ENCODE data around the gene GGCX. TPM values are rescaled to one million over a fixed set of nuclear protein-coding genes. Genes with fewer than 3 reads are reported as not detected.

The GGCX gene
- total and polyA plus RNA-seq, 2 of the 13 experiments (the other 11 are each of a cell fraction or from before 2014, with no cell fraction given): 72.5 to 103 TPM

DNA sequence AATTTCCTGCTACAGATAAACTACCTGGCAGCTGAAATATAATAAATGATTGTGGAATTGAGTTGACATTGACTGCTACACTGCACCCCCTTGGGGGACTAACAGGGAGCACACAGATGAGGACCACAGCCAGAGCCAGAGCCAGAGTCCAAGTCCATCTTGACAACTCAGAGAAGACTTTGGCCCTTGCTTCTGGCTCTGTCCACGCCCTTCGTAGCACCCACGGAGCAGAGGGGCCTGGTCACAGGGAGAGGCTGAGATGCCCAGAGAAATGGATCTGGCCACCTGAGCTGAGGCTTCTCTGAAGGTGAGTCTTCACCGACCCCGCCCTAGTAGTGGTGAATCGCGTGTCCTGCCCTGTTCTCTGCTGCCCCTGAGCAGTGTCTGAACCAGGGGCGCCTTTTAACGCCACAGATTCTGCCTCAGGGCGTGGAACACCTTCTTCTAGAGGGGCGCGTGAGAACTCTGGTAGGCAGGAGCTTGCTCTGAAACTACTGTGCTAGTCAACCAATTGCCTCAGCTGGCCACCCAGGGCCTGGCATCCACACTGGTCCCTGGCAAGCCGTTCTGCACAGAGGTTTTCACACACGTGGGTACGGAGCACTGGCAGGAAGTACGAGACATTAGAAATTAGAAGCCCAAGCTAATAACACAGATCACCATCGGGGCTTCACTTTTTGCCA, 58.0 kb downstream of the GGCX start (continued):
- 0 out of 2 replicates have a peak, but pooled peaks have one; percentile 4 for TF ChIP-seq ZFX (CRISPR knock-in tag; IDR thresholded peaks at IDR 0.05; ENCODE audit: low read depth)
- TF ChIP-seq ZNF263 (CRISPR knock-in tag; IDR thresholded peaks at IDR 0.05): peak; percentile 93
- TF ChIP-seq FIP1L1 (IDR thresholded peaks at IDR 0.05; ENCODE audit: borderline replicate concordance, insufficient read depth, low read depth, low read length): no peak
- no peak for TF ChIP-seq ZNF33A (CRISPR knock-in tag; IDR thresholded peaks at IDR 0.05; ENCODE audit: borderline replicate concordance)
- TF ChIP-seq, protein P1, sequence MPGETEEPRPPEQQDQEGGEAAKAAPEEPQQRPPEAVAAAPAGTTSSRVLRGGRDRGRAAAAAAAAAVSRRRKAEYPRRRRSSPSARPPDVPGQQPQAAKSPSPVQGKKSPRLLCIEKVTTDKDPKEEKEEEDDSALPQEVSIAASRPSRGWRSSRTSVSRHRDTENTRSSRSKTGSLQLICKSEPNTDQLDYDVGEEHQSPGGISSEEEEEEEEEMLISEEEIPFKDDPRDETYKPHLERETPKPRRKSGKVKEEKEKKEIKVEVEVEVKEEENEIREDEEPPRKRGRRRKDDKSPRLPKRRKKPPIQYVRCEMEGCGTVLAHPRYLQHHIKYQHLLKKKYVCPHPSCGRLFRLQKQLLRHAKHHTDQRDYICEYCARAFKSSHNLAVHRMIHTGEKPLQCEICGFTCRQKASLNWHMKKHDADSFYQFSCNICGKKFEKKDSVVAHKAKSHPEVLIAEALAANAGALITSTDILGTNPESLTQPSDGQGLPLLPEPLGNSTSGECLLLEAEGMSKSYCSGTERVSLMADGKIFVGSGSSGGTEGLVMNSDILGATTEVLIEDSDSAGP (CRISPR knock-in tag; IDR thresholded peaks at IDR 0.05; ENCODE audit: borderline replicate concordance): 0 out of 2 replicates have a peak, but pooled peaks have one; percentile 18
- TF ChIP-seq STAG1 (CRISPR knock-in tag; IDR thresholded peaks at IDR 0.05): peak; percentile 39; the same call in 1 of the 2 replicates
- TF ChIP-seq ZNF329 (CRISPR knock-in tag; IDR thresholded peaks at IDR 0.05; ENCODE audit: low read depth): 0 out of 2 replicates have a peak, but pooled peaks have one; percentile 43
- 0 out of 2 replicates have a peak, but pooled peaks have one; percentile 16 for TF ChIP-seq SALL1 (CRISPR knock-in tag; IDR thresholded peaks at IDR 0.05)
- TF ChIP-seq PITX1 (CRISPR knock-in tag; IDR thresholded peaks at IDR 0.05): no peak
- TF ChIP-seq NR2F6 (IDR thresholded peaks at IDR 0.05): no peak
- 0 out of 2 replicates have a peak, but pooled peaks have one; percentile 7 for TF ChIP-seq NR2F6 (CRISPR knock-in tag; IDR thresholded peaks at IDR 0.05)
- 0 out of 2 replicates have a peak, but pooled peaks have one; percentile 29 for TF ChIP-seq REPIN1 (CRISPR knock-in tag; IDR thresholded peaks at IDR 0.05; ENCODE audit: borderline replicate concordance, low read depth)
- peak; percentile 73 for TF ChIP-seq HNF4G (IDR thresholded peaks at IDR 0.05; ENCODE audit: borderline replicate concordance, low read depth, low read length)
- peak; percentile 35; the same call in 1 of the 2 replicates for TF ChIP-seq HNF4G (CRISPR knock-in tag; IDR thresholded peaks at IDR 0.05; ENCODE audit: borderline replicate concordance, low read depth)
- no peak for TF ChIP-seq HDAC1 (CRISPR knock-in tag; IDR thresholded peaks at IDR 0.05)
- TF ChIP-seq HNRNPL (IDR thresholded peaks at IDR 0.05; ENCODE audit: low read depth, low read length): 0 out of 2 replicates have a peak, but pooled peaks have one; percentile 56
- no peak for TF ChIP-seq PRPF4 (IDR thresholded peaks at IDR 0.05; ENCODE audit: low read depth, low read length, poor library complexity, severe bottlenecking)
- TF ChIP-seq SMC3 (IDR thresholded peaks at IDR 0.05; ENCODE audit: low read length): peak; percentile 37; the same call in 1 of the 2 replicates
- 0 out of 2 replicates have a peak, but pooled peaks have one; percentile 25 for TF ChIP-seq RXRA (CRISPR knock-in tag; IDR thresholded peaks at IDR 0.05)
- TF ChIP-seq XRCC5 (optimal IDR thresholded peaks at IDR 0.05; ENCODE audit: low read length): peak; percentile 41
- TF ChIP-seq ELK4 (CRISPR knock-in tag; IDR thresholded peaks at IDR 0.05; ENCODE audit: borderline replicate concordance): no peak
- TF ChIP-seq TOE1 (CRISPR knock-in tag; IDR thresholded peaks at IDR 0.05): no peak
- TF ChIP-seq ZNF619 (CRISPR knock-in tag; IDR thresholded peaks at IDR 0.05): no peak
- TF ChIP-seq KLF6 (CRISPR knock-in tag; IDR thresholded peaks at IDR 0.05): 0 out of 2 replicates have a peak, but pooled peaks have one; percentile 44

Measured in HepG2 (cell line).